Right lobe of liver (tissue), 6 donors: Measurements from ENCODE around the gene P3H2. TPM values are rescaled to one million over a fixed set of nuclear protein-coding genes. Genes with fewer than 3 reads are reported as not detected.

ENCODE experiments used
- ATAC-seq, 4 donors: fragments of 200-7000 bp; cut with Tn5 transposase; one replicate each; pipeline ENCODE4 v1.9.1; 2020; ENCODE audit warnings: mild to moderate bottlenecking in 4 of 4, moderate library complexity in 4 of 4
- DNase-seq, 3 donors: peaks; one replicate each; pipeline ENCODE4 v3.0.0-alpha.2; 2020
- H3K27ac ChIP-seq, 3 donors: fragments of 200-600 bp; one replicate each; pipeline ENCODE4 v1.8.0; 2022
- H3K27me3 ChIP-seq, 2 donors: fragments of 200-600 bp; one replicate each; pipeline ENCODE4 v1.8.0; 2022
- H3K36me3 ChIP-seq, 4 donors: fragments of 200-600 bp; sonication (generic) in 1 of 4; one replicate each; pipeline versions ENCODE4 v1.5.1 to v1.8.0; 2017 to 2022; ENCODE audit warnings: control low read depth in 1 of 4
- H3K4me1 ChIP-seq, 4 donors: fragments of 200-600 bp; sonication (generic) in 1 of 4; one replicate each; pipeline versions ENCODE4 v1.5.1 to v1.8.0; 2017 to 2022; ENCODE audit warnings: control low read depth in 1 of 4
- H3K4me3 ChIP-seq, 3 donors: fragments of 200-600 bp; one replicate each; pipeline ENCODE4 v1.8.0; 2022
- H3K9me3 ChIP-seq, 4 donors: fragments of 200-600 bp; sonication (generic) in 1 of 4; one replicate each; pipeline versions ENCODE4 v1.5.1 to v1.8.0; 2017 to 2022; ENCODE audit warnings: control low read depth in 1 of 4
- CTCF ChIP-seq, 4 donors: fragments of 200-600 bp in 3 of 4; fragments of 450-650 bp in 1 of 4; IDR thresholded peaks; one replicate each; pipeline versions ENCODE4 v1.5.1 to v1.8.0; 2016 to 2022; ENCODE audit warnings: antibody characterized with exemption in 4 of 4, mild to moderate bottlenecking in 2 of 4
- POLR2A ChIP-seq: fragments of 450-650 bp; IDR thresholded peaks from one replicate; pipeline ENCODE4 v1.6.1; 2017; ENCODE audit warnings: antibody characterized with exemption, mild to moderate bottlenecking
- WGBS: methylation state at CpG from one replicate; pipeline ENCODE4 v1.1.6; 2018; ENCODE audit warnings: low coverage, low lambda C conversion rate; ENCODE audit not compliant: insufficient coverage; ENCODE audit errors: missing lambda C conversion rate; 5-methylcytosine and 5-hydroxymethylcytosine counted together
- intact Hi-C, 2 donors: fragments of 100-400 bp; cut with DNase I; formaldehyde crosslinking; loops; one replicate each; pipeline versions ENCODE4 v1.11.2 to v1.14.1; 2022
- total RNA-seq, 6 experiments: library from RNA; depleted of rRNA in 2 of 6; stranded (reverse); fragments of >200 nt in 2 of 6; fragmentation: NEBNext Ultra II Directional in 3 of 6; extraction: Animal tissue kit (Norgen Biotek cat#: 25700) in 3 of 6; gene quantifications; one replicate each; pipeline versions ENCODE4 v1.1.0 to v1.2.4, GENCODE V29; 2016 to 2023
- donor health status: DM: no; HTN: yes; CAD: no.
- donor health status: DM: no; HTN: no; CAD: no.
- donor health status: DM: no; HTN: no; CAD: no.
- donor health status: DM: no; HTN: yes; CAD: no.
- donor health status: DM: no; HTN: yes; CAD: no.

P3H2 gene
- total RNA-seq, 6 experiments from 2014 or later, result 3.2 to 8.7 (median 6.5) TPM

GRCh38 chr3:190016966-190017365 lies 103.7 kb downstream of the P3H2 start:
- Histone ChIP-seq H3K4me1 (no peaks in the 10 kb centered on the region), H3K4me3 (no peak overlapping the region), H3K9me3 (no peaks in the 10 kb centered on the region), H3K27me3 (no peaks in the 10 kb centered on the region), H3K36me3 (no peaks in the 10 kb centered on the region), H3K27ac (no peak overlapping the region)
- TF ChIP-seq POLR2A (no peak), CTCF (IDR thresholded peaks at IDR 0.05) (no peak)
- DNase-seq, result no peak
- intact Hi-C loops, result no loop called here
- ATAC-seq, result no peak

- intact Hi-C loops, result no loop called here
Measured at GRCh38 chr3:190014940-190015339, 105.8 kb downstream of the P3H2 start.

GRCh38 chr3:190013943-190014924 lies 106.5 kb downstream of the P3H2 start:
- Histone ChIP-seq H3K27me3 (no peaks in the 10 kb centered on the region), H3K9me3 (no peaks in the 10 kb centered on the region), H3K4me1 (no peaks in the 10 kb centered on the region), H3K27ac (no peak overlapping the region), H3K36me3 (no peaks in the 10 kb centered on the region), H3K4me3 (no peak overlapping the region)
- ATAC-seq (no peak), DNase-seq (no peak)
- WGBS, result 41% methylated on average over 7 of the region's 7 CpGs
- TF ChIP-seq CTCF (IDR thresholded peaks at IDR 0.05) (no peak), POLR2A (no peak)
- intact Hi-C loops, result no loop called here

More at GRCh38 chr3:190014940-190015339, 105.8 kb downstream of the P3H2 start:
- DNase-seq, result no peak
- Histone ChIP-seq H3K9me3 (no peaks in the 10 kb centered on the region), H3K27me3 (no peaks in the 10 kb centered on the region), H3K4me3 (no peak overlapping the region), H3K36me3 (no peaks in the 10 kb centered on the region), H3K27ac (no peak overlapping the region), H3K4me1 (no peaks in the 10 kb centered on the region)
- no peak for ATAC-seq
- no peak for TF ChIP-seq POLR2A
- TF ChIP-seq CTCF (IDR thresholded peaks at IDR 0.05), result no peak
- WGBS, result 27% methylated on average over 2 of the region's 2 CpGs

GRCh38 chr3:190012784-190013183 lies 107.9 kb downstream of the P3H2 start:
- H3K27ac ChIP-seq, result no peak overlapping the region
- no peak overlapping the region for H3K4me3 ChIP-seq
- no peak for TF ChIP-seq POLR2A
- TF ChIP-seq CTCF (IDR thresholded peaks at IDR 0.05), result no peak
- intact Hi-C loops, result no loop called here
- no peaks in the 10 kb centered on the region for H3K4me1 ChIP-seq
- WGBS, result 73% methylated on average over 6 of the region's 6 CpGs
- DNase-seq, result no peak
- no peaks in the 10 kb centered on the region for H3K27me3 ChIP-seq
- H3K9me3 ChIP-seq, result no peaks in the 10 kb centered on the region
- no peaks in the 10 kb centered on the region for H3K36me3 ChIP-seq
- ATAC-seq, result no peak
